NCI-H82 treated with DMSO at 0.1 percent for 48 hours (cell line): ENCODE results near the gene RGS12.

Source experiments
- DNase-seq: peaks from one replicate; lab custom pipeline; 2025; ENCODE audit not compliant: unreplicated experiment; lab: John Stamatoyannopoulos, UW

RGS12 gene

GRCh38 chr4:3310301-3311094 lies 17.7 kb downstream of the RGS12 start:
- no peak for DNase-seq

- DNase-seq: no peak
Observed at GRCh38 chr4:3311095-3311372, 18.2 kb downstream of the RGS12 start.

GRCh38 chr4:3311489-3312171 lies 18.8 kb downstream of the RGS12 start:
- DNase-seq: no peak

GRCh38 chr4:3312362-3312761 lies 19.5 kb downstream of the RGS12 start:
- no peak for DNase-seq

GRCh38 chr4:3313139-3313538 lies 20.3 kb downstream of the RGS12 start:
- DNase-seq: no peak

GRCh38 chr4:3313556-3314228 lies 20.9 kb downstream of the RGS12 start:
- no peak for DNase-seq

- no peak for DNase-seq
Observed at GRCh38 chr4:3314706-3315260, 22.0 kb downstream of the RGS12 start.

- DNase-seq: no peak
Observed at GRCh38 chr4:3315566-3315965, 22.7 kb downstream of the RGS12 start.

GRCh38 chr4:3316146-3316545 lies 23.3 kb downstream of the RGS12 start:
- no peak for DNase-seq

GRCh38 chr4:3317011-3317655 lies 24.3 kb downstream of the RGS12 start:
- no peak for DNase-seq

GRCh38 chr4:3317656-3318211 lies 24.9 kb downstream of the RGS12 start:
- DNase-seq: no peak

GRCh38 chr4:3318561-3319021 lies 25.8 kb downstream of the RGS12 start:
- DNase-seq: no peak

GRCh38 chr4:3320361-3321023 lies 27.7 kb downstream of the RGS12 start:
- DNase-seq: no peak

GRCh38 chr4:3321295-3321889 lies 28.6 kb downstream of the RGS12 start:
- no peak for DNase-seq

- DNase-seq: no peak
Observed at GRCh38 chr4:3322059-3322550, 29.3 kb downstream of the RGS12 start.

GRCh38 chr4:3323071-3323481 lies 30.3 kb downstream of the RGS12 start:
- DNase-seq: no peak

GRCh38 chr4:3324093-3324815 lies 31.4 kb downstream of the RGS12 start:
- no peak for DNase-seq

- no peak for DNase-seq
Observed at GRCh38 chr4:3328814-3329663, 36.2 kb downstream of the RGS12 start.
